A549 (cell line): Measurements from ENCODE around the gene CALCB. TPM values are rescaled to one million over a fixed set of nuclear protein-coding genes. Genes with fewer than 3 reads are reported as not detected.
"Not testable (repeated sequence)": the region's sequence is repeated elsewhere in the genome, so short reads cannot be mapped to it uniquely, and the experiment has no call there.

Experiments used
- ATAC-seq, 2 experiments: fragments of 200-7000 bp in 1 of 2; fragments of >200 bp in 1 of 2; cut with Nextera tagmentation in 1 of 2; cut with Tn5 transposase in 1 of 2; 3 replicates each; pipeline versions ENCODE4 v1.8.0 to v1.9.1; 2018 to 2020; ENCODE audit warnings: mild to moderate bottlenecking in 1 of 2, moderate library complexity in 1 of 2
- CTCF ChIA-PET: fragments of 300-600 bp; sonication (Branson Sonifier 250); formaldehyde crosslinking; extraction: SDS; loops from one replicate; lab custom pipeline; 2021; ENCODE audit warnings: antibody characterized with exemption, inconsistent platforms; lab: Yijun Ruan, JAX
- POLR2A ChIA-PET: fragments of 350-600 bp; formaldehyde crosslinking; extraction: SDS; loops from one replicate; lab custom pipeline; 2021; ENCODE audit warnings: antibody characterized with exemption, inconsistent platforms; lab: Yijun Ruan, JAX
- DNase-seq, 2 experiments: peaks; one replicate each; pipeline versions ENCODE4 v3.0.0 to v3.0.0-alpha.2; 2011 to 2016; ENCODE audit warnings: low read depth in 1 of 2, low spot score in 1 of 2
- FAIRE-seq: peaks from 2 replicates; lab custom pipeline; 2011; peaks lifted over from hg19 to GRCh38; lab: Jason Lieb, UNC
- H3K27ac ChIP-seq, 2 experiments: fragments of >200 bp; sonication (Bioruptor Twin); formaldehyde crosslinking; 3 replicates each; pipeline ENCODE4 v1.5.1; 2016 to 2017
- H3K4me1 ChIP-seq: fragments of >200 bp; sonication (Bioruptor Twin); formaldehyde crosslinking; 3 replicates; pipeline ENCODE4 v1.6.1; 2016
- H3K4me2 ChIP-seq: fragments of >200 bp; sonication (Bioruptor Twin); formaldehyde crosslinking; 3 replicates; pipeline ENCODE4 v1.6.1; 2016
- H3K4me3 ChIP-seq: fragments of >200 bp; sonication (Bioruptor Twin); formaldehyde crosslinking; 3 replicates; pipeline ENCODE4 v1.5.1; 2016
- H3K9me3 ChIP-seq: fragments of >200 bp; sonication (Bioruptor Twin); formaldehyde crosslinking; 3 replicates; pipeline ENCODE4 v1.6.1; 2016
- CBX8 ChIP-seq: fragments of 200-600 bp; sonication (generic); IDR thresholded peaks from 2 replicates; pipeline ENCODE4 v1.6.1; 2016
- EP300 ChIP-seq, 2 experiments: fragments of >200 bp; sonication (Bioruptor Twin); formaldehyde crosslinking; IDR thresholded peaks; 2 replicates in 1 of 2; 3 replicates in 1 of 2; pipeline ENCODE4 v1.6.1; 2016 to 2017
- FOSB ChIP-seq: fragments of 250-450 bp; sonication (Bioruptor Pico); IDR thresholded peaks from 2 replicates; pipeline ENCODE4 v1.5.0; 2020; ENCODE audit warnings: mild to moderate bottlenecking, moderate library complexity
- FOXS1 ChIP-seq: fragments of 250-450 bp; sonication (Bioruptor Pico); IDR thresholded peaks from 2 replicates; pipeline ENCODE4 v1.5.0; 2020; ENCODE audit warnings: mild to moderate bottlenecking, moderate library complexity
- HDAC2 ChIP-seq: fragments of 200-600 bp; sonication (generic); IDR thresholded peaks from 2 replicates; pipeline ENCODE4 v1.6.1; 2016
- HOXA7 ChIP-seq: fragments of 250-450 bp; sonication (Bioruptor Pico); IDR thresholded peaks from 2 replicates; pipeline ENCODE4 v1.5.0; 2020; ENCODE audit warnings: mild to moderate bottlenecking, moderate library complexity
- HOXB13 ChIP-seq: fragments of 250-450 bp; sonication (Bioruptor Pico); IDR thresholded peaks from 2 replicates; pipeline ENCODE4 v1.5.0; 2020; ENCODE audit warnings: low read depth, mild to moderate bottlenecking, moderate library complexity
- RAD21 ChIP-seq, 2 experiments: fragments of >200 bp in 1 of 2; sonication (Bioruptor Twin) in 1 of 2; formaldehyde crosslinking in 1 of 2; IDR thresholded peaks in 1 of 2; conservative IDR thresholded peaks in 1 of 2; 2 replicates in 1 of 2; 3 replicates in 1 of 2; pipeline ENCODE4 v1.6.1; 2012 to 2018; ENCODE audit warnings: inconsistent platforms in 1 of 2
- TFCP2L1 ChIP-seq: fragments of 250-450 bp; sonication (Bioruptor Pico); IDR thresholded peaks from 2 replicates; pipeline ENCODE4 v1.5.0; 2021; ENCODE audit warnings: mild to moderate bottlenecking
- TP53 ChIP-seq: fragments of 250-450 bp; sonication (Bioruptor Pico); IDR thresholded peaks from 2 replicates; pipeline ENCODE4 v1.5.0; 2021; ENCODE audit warnings: mild to moderate bottlenecking, moderate library complexity
- ZC3H11A ChIP-seq: fragments of 450-650 bp; IDR thresholded peaks from 2 replicates; pipeline ENCODE4 v1.6.1; 2014; ENCODE audit warnings: antibody characterized with exemption, mild to moderate bottlenecking
- WGBS: methylation state at CpG from one replicate; pipeline ENCODE4 v1.1.6; 2017; ENCODE audit errors: missing lambda C conversion rate; 5-methylcytosine and 5-hydroxymethylcytosine counted together
- polyA plus RNA-seq, 4 experiments: library from polyadenylated mRNA; depleted of rRNA in 3 of 4; stranded (reverse); fragments of >200 nt; fragmentation: RNase III in 1 of 4; extraction: RNeasy Plus Mini Kit Qiagen cat#74134 plus additional on column Dnase treatment in 1 of 4; gene quantifications; 2 replicates in 3 of 4; 3 replicates in 1 of 4; pipeline ENCODE4 v1.2.3, GENCODE V29; 2011 to 2017
- TF ChIP-seq, protein P1 (sequence below): fragments of 150-350 bp; IDR thresholded peaks from 2 replicates; pipeline ENCODE4 v1.6.1; 2014; ENCODE audit warnings: low read depth, mild to moderate bottlenecking, low read length
- TF ChIP-seq, protein P2 (sequence below): fragments of >200 bp; sonication (Bioruptor Twin); formaldehyde crosslinking; IDR thresholded peaks from 3 replicates; pipeline ENCODE4 v1.6.1; 2016
- TF ChIP-seq, protein P3 (sequence below): fragments of 250-450 bp; sonication (Bioruptor Pico); IDR thresholded peaks from 2 replicates; pipeline ENCODE4 v1.5.0; 2020; ENCODE audit warnings: low read depth, mild to moderate bottlenecking, moderate library complexity
- TF ChIP-seq, protein P4 (sequence below): fragments of 450-650 bp; IDR thresholded peaks from 2 replicates; pipeline ENCODE4 v1.6.1; 2014; ENCODE audit warnings: antibody characterized with exemption
- TF ChIP-seq, protein P5 (sequence below): fragments of 250-450 bp; sonication (Bioruptor Pico); IDR thresholded peaks from 2 replicates; pipeline ENCODE4 v1.5.0; 2021; ENCODE audit warnings: mild to moderate bottlenecking, moderate library complexity, borderline replicate concordance

Gene CALCB
- polyA plus RNA-seq, 2 of the 4 experiments (the other 2 are of a cell fraction): 0.39 TPM; not detected in 1

DNA sequence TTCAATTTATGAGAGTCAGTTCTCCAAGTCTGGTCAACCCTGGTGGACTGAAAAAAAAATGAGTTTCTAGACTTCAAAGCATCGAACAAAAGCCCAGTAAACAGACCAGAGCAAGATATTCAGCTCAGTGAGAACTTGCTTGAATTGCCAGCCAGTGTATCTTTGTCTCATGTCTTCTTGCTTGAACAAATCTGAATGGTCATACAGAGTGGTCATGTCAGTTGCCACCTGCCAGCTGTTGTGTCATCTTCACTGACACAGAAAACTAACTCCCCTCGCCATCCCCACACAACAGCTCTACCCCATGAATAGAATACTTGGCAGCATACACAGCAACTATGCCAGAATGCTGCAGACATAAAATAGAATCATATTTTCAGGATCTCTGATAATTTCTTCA, 27.5 kb upstream of the CALCB start:
- ATAC-seq (no peak), DNase-seq (no peak), FAIRE-seq (no peak)
- 2% methylated on average over 2 of the region's 2 CpGs for WGBS
- Histone ChIP-seq H3K4me2 (no peak overlapping the region), H3K9me3 (no peaks in the 10 kb centered on the region), H3K27ac (no peak overlapping the region), H3K4me1 (no peaks in the 10 kb centered on the region), H3K4me3 (no peak overlapping the region)
- TF ChIP-seq HDAC2 (no peak), HOXA7 (CRISPR knock-in tag) (no peak), TFCP2L1 (CRISPR knock-in tag) (no peak), EP300 (IDR thresholded peaks at IDR 0.05) (no peak), RAD21 (conservative IDR thresholded peaks at IDR 0.05 in 1 of 2, IDR thresholded peaks at IDR 0.05 in 1 of 2) (no peak), TP53 (CRISPR knock-in tag) (no peak), CBX8 (no peak), FOSB (CRISPR knock-in tag) (no peak), HOXB13 (CRISPR knock-in tag) (no peak)
- TF ChIP-seq, protein P1, sequence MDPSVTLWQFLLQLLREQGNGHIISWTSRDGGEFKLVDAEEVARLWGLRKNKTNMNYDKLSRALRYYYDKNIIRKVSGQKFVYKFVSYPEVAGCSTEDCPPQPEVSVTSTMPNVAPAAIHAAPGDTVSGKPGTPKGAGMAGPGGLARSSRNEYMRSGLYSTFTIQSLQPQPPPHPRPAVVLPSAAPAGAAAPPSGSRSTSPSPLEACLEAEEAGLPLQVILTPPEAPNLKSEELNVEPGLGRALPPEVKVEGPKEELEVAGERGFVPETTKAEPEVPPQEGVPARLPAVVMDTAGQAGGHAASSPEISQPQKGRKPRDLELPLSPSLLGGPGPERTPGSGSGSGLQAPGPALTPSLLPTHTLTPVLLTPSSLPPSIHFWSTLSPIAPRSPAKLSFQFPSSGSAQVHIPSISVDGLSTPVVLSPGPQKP: no peak
- TF ChIP-seq, protein P2, sequence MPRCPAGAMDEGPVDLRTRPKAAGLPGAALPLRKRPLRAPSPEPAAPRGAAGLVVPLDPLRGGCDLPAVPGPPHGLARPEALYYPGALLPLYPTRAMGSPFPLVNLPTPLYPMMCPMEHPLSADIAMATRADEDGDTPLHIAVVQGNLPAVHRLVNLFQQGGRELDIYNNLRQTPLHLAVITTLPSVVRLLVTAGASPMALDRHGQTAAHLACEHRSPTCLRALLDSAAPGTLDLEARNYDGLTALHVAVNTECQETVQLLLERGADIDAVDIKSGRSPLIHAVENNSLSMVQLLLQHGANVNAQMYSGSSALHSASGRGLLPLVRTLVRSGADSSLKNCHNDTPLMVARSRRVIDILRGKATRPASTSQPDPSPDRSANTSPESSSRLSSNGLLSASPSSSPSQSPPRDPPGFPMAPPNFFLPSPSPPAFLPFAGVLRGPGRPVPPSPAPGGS: no peak
- TF ChIP-seq, protein P3, sequence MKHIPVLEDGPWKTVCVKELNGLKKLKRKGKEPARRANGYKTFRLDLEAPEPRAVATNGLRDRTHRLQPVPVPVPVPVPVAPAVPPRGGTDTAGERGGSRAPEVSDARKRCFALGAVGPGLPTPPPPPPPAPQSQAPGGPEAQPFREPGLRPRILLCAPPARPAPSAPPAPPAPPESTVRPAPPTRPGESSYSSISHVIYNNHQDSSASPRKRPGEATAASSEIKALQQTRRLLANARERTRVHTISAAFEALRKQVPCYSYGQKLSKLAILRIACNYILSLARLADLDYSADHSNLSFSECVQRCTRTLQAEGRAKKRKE (CRISPR knock-in tag): no peak
- TF ChIP-seq, protein P4, sequence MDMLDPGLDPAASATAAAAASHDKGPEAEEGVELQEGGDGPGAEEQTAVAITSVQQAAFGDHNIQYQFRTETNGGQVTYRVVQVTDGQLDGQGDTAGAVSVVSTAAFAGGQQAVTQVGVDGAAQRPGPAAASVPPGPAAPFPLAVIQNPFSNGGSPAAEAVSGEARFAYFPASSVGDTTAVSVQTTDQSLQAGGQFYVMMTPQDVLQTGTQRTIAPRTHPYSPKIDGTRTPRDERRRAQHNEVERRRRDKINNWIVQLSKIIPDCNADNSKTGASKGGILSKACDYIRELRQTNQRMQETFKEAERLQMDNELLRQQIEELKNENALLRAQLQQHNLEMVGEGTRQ: no peak
- POLR2A ChIA-PET: no interaction called here
- CTCF ChIA-PET: interaction anchor here (1.1 kb wide), 1 partner anchor 29 kb away, joined by 4 read pairs; no protein-coding TSS in a partner anchor

DNA sequence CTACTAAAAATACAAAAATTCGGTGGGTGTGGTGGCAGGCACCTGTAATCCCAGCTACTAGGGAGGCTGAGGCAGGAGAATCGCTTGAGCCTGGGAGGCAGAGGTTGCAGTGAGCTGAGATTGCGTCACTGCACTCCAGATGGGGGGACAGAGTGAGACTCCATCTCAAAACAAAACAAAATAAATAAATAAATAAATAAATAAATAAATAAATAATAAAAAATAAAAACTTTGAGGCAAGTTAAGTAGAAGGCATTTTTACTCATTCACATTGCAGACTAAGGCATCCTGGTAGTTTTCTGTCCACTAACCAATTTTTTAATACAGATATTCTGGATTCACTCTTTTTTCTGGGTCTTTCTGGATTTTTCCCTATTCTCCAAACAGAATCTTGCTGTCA, 26.7 kb upstream of the CALCB start:
- H3K4me2 ChIP-seq, H3K9me3 ChIP-seq, DNase-seq, POLR2A ChIA-PET, FAIRE-seq, ATAC-seq, H3K4me1 ChIP-seq, H3K27ac ChIP-seq, H3K4me3 ChIP-seq: not testable (repeated sequence)
- 9% methylated on average over 3 of the region's 3 CpGs for WGBS
- CTCF ChIA-PET: interaction anchor here (1.1 kb wide), 1 partner anchor 28 kb away, joined by 4 read pairs; no protein-coding TSS in a partner anchor
- TF ChIP-seq ZC3H11A: peak; percentile 40; the same call in 1 of the 2 replicates

DNA sequence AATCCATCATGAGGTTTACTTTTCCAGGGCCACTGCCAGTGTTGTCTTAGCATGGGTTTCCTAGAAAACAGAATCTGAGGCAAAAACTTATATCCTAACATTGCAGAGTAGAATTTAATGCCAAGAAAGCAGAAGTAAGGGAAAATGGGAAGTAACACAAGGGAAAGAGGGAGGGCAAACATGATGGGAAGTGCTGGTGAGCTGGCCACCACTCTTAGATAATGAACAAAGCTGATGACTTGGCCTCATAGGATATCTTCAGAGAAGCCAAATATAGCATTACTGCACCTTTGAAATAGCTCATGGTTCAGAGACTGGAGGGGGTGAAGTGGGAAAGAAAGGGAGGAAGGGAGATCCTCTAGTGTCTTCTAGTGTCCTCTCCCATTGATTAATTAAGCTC, 24.8 kb upstream of the CALCB start:
- H3K4me3 ChIP-seq: no peak overlapping the region
- H3K4me1 ChIP-seq: peaks cover 5% of the 10 kb centered on the region; the same call in 2 of the 3 replicates
- H3K9me3 ChIP-seq: no peaks in the 10 kb centered on the region
- DNase-seq (no peak), ATAC-seq (no peak), FAIRE-seq (no peak)
- ChIA-PET CTCF (interaction anchor here (0.6 to 2.6 kb wide), 6 partner anchors 10 to 1659 kb away, joined by 3 to 18 read pairs (median 4); no protein-coding TSS in a partner anchor), POLR2A (no interaction called here)
- TF ChIP-seq TP53 (CRISPR knock-in tag): no peak
- TF ChIP-seq, protein P5, sequence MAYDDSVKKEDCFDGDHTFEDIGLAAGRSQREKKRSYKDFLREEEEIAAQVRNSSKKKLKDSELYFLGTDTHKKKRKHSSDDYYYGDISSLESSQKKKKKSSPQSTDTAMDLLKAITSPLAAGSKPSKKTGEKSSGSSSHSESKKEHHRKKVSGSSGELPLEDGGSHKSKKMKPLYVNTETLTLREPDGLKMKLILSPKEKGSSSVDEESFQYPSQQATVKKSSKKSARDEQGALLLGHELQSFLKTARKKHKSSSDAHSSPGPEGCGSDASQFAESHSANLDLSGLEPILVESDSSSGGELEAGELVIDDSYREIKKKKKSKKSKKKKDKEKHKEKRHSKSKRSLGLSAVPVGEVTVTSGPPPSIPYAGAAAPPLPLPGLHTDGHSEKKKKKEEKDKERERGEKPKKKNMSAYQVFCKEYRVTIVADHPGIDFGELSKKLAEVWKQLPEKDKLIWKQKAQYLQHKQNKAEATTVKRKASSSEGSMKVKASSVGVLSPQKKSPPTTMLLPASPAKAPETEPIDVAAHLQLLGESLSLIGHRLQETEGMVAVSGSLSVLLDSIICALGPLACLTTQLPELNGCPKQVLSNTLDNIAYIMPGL (CRISPR knock-in tag): no peak
- no peak for TF ChIP-seq FOXS1 (CRISPR knock-in tag)
- H3K4me2 ChIP-seq: no peak overlapping the region
- H3K27ac ChIP-seq: no peak overlapping the region
